ENCODE measurements around the gene PLAC9. TPM values are rescaled to one million over a fixed set of nuclear protein-coding genes. Genes with fewer than 3 reads are reported as not detected.
A peak's percentile ranks its signal among the peaks of the same experiment; 100 is the strongest.

PLAC9 gene
- total RNA-seq, 2 donors from 2014 or later = 25.5 to 36.3 TPM

DNA sequence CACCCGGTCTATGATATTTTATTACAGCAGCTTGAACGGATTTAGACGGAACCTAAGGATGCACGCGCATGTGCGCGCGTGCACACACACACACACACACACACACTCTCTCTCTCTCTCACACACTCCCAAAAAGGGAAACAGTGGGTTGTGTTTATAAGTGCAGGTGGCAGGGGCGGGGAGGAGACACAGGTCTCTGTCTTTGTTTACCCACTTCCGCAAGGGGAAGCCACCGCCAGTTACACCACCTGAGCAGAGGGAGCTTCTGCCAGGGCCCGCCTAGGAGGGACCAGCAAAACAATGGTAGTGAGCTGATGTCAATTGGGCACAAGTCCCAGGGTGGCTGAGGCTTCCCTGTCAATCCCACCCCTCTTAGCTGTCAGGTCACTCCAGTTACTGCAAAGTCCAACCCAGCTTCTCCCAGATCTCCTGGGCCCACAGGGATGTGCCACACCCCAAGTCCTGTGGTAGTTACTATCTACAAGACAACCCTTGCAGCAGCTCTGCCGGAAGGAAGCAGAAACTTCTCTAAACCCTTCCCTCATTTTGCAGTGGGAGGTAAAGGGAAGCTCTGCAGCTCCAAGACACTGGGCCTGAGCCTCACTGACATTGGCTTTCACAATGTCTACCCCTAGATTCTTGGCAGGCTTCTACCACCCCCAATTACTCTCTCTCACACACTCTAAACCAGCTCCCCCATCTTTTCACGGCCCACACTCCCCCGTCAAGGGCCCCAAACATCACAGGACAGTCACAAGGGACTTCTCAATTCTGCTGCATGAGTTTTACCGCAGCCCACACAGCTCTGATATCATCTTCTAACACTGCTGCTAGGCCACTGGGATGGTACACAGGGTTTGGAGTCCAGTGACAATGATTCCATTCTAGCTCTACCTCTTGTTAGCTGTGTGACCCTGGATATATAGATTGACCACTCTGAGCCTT is 55.2 kb downstream of the PLAC9 start:
- Histone ChIP-seq H3K36me3 (no peaks in the 10 kb centered on the region), H3K4me3 (no peak overlapping the region), H3K4me1 (peaks cover 0 to 91% of the 10 kb centered on the region in 2 donors), H3K9me3 (no peaks in the 10 kb centered on the region), H3K27me3 (no peaks in the 10 kb centered on the region), H3K27ac (peak overlapping the region; percentile 87 to 92)
- no peak for TF ChIP-seq CTCF (IDR thresholded peaks at IDR 0.05)
- no peak for DNase-seq (ENCODE audit: low spot score)

GRCh38 chr10:80188713-80189112 is 56.2 kb downstream of the PLAC9 start:
- no peak for TF ChIP-seq CTCF (IDR thresholded peaks at IDR 0.05)
- Histone ChIP-seq H3K27me3 (no peaks in the 10 kb centered on the region), H3K9me3 (no peaks in the 10 kb centered on the region), H3K27ac (peak overlapping the region; percentile 87 to 92), H3K36me3 (no peaks in the 10 kb centered on the region), H3K4me3 (no peak overlapping the region), H3K4me1 (peaks cover 0 to 86% of the 10 kb centered on the region in 2 donors)
- no peak for DNase-seq (ENCODE audit: low spot score)

DNA sequence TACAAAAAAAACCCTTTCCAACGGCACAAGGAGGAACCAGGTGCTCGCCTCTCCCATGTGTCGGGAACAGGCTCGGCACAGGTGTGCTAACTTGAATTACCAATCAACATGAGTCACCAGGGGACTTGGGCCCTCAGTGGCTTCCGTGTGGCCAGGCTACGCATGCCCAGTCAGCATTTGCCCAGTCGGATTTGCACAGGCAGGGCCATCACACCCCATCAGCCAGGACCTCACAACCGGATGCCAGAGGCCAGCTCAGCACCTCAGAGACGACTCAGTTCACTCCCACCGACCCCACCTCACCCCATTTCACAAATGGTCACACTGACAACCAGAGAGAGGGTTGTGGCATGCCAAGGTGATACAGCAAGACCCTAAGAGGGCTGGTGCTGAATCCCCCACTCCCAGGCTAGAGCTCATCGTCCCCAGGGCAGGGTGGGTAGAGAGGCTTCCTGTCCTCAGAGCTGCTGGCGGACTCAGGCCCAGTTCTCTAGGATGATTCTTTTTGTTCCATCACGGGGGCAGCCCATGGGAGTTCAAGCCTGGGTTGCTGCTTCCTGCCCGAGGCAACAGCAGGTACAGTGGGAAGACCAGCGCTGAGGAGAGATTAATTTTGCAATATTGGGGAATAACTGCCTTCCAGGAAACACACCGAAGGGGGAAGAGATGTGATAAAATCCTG is 59.2 kb downstream of the PLAC9 start:
- Histone ChIP-seq H3K4me3 (no peak overlapping the region), H3K36me3 (peaks cover 9% of the 10 kb centered on the region), H3K27me3 (no peaks in the 10 kb centered on the region), H3K9me3 (no peaks in the 10 kb centered on the region), H3K4me1 (peaks cover 0 to 86% of the 10 kb centered on the region in 2 donors), H3K27ac (peak overlapping the region; percentile 8 to 51)
- peak; percentile 57 for DNase-seq (ENCODE audit: low spot score)
- no peak for TF ChIP-seq CTCF (IDR thresholded peaks at IDR 0.05)

DNA sequence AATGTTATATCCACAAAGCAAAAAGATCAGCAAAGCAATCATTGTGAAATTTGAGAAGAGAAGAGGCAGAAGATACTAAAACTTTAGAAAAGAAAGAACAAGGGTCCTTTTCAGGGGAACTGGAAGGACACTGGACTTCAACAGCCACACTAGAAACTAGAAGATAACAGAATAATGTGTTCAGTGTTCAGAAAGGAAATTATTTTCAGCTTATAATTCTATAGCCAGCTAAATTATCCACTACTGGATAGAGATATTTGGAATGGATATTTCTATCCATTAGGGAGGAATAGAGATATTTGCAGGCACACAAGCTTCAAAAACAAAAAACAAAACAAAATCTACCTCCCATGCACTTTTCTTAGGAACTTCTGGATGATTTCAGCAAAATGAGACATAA is 60.0 kb downstream of the PLAC9 start:
- no peak for TF ChIP-seq CTCF (IDR thresholded peaks at IDR 0.05)
- no peaks in the 10 kb centered on the region for H3K27me3 ChIP-seq
- no peaks in the 10 kb centered on the region for H3K9me3 ChIP-seq
- peak overlapping the region in 1 of 2 donors; percentile 97 for H3K27ac ChIP-seq
- peaks cover 0 to 86% of the 10 kb centered on the region in 2 donors for H3K4me1 ChIP-seq
- DNase-seq (ENCODE audit: low spot score) = no peak
- H3K36me3 ChIP-seq = peaks cover 9% of the 10 kb centered on the region
- H3K4me3 ChIP-seq = no peak overlapping the region

DNA sequence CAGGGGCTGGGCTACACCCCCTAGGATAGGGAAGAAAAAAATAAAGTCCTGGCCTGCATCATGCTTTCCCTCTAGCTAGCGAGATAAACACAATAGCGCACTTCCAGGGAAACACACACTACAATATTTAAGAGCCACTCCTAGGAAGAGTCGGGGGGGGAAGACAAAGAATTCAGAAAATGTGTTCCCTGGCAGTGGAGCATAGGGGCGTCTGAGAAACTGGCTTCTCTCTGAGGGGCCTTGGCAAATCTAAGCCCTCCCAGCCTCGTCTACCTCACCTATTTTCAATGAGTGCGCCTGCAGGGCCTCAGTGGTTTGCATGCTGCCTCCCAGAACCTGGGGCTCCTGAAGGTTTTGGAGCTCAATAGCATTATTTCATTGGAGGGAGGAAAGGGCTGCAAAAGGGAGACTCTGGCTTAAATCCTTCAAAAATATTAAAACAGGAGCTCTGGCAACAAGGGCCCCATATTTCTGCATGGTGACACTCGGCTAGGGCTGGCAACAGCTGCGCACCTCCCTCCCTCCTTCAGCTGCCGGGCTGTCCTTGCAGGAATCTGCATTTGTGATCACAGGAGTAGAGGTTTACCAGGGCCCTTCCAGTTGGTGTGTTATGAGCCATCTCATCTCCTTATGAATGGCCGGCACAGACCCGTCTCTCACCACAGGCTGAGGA is 62.0 kb downstream of the PLAC9 start:
- no peak for DNase-seq (ENCODE audit: low spot score)
- Histone ChIP-seq H3K27ac (peak overlapping the region; percentile 97 to 100), H3K4me1 (peaks cover 0 to 86% of the 10 kb centered on the region in 2 donors), H3K4me3 (no peak overlapping the region), H3K27me3 (no peaks in the 10 kb centered on the region), H3K36me3 (peaks cover 9% of the 10 kb centered on the region), H3K9me3 (no peaks in the 10 kb centered on the region)
- no peak for TF ChIP-seq CTCF (IDR thresholded peaks at IDR 0.05)

Other genes with a start within 250 kb of the PLAC9 start
- gene SFTPD, start 183.6 kb upstream of the PLAC9 start, total RNA-seq = 1 to 10 TPM in 1 of 2 donors, under 1 TPM in 1; 0.74 to 2.1 TPM
- 1 to 10 TPM; 3.4 to 8.8 TPM for gene TMEM254, start 54.1 kb upstream of the PLAC9 start, total RNA-seq
- gene ANXA11, start 72.8 kb downstream of the PLAC9 start, total RNA-seq = 100 to 1,000 TPM; 224 to 266 TPM
- not detected for gene MAT1A, start 156.9 kb downstream of the PLAC9 start, total RNA-seq
- not detected for gene DYDC1, start 224.0 kb downstream of the PLAC9 start, total RNA-seq
- not detected for gene DYDC2, start 224.1 kb downstream of the PLAC9 start, total RNA-seq